ENCODE results near the gene DENND2A. TPM values are rescaled to one million over a fixed set of nuclear protein-coding genes. Genes with fewer than 3 reads are reported as not detected.
"Not testable (repeated sequence)": the region's sequence is repeated elsewhere in the genome, so short reads cannot be mapped to it uniquely, and the experiment has no call there.

DENND2A gene
- total RNA-seq, 1 experiment from 2014 or later = 10.0 TPM

GRCh38 chr7:140669862-140670261 lies 29.2 kb upstream of the DENND2A start:
- DNase-seq (ENCODE audit: low spot score); H3K4me3 Mint-ChIP-seq; H3K36me3 Mint-ChIP-seq; H3K27me3 Mint-ChIP-seq (ENCODE audit: low read depth); H3K9me3 Mint-ChIP-seq; ATAC-seq; POLR2A ChIA-PET; H3K27ac Mint-ChIP-seq: not testable (repeated sequence)
- CTCF ChIA-PET = interaction anchor here (1.0 to 1.2 kb wide), 2 partner anchors 23 to 152 kb away, joined by 3 read pairs; no protein-coding TSS in a partner anchor
- H3K4me1 Mint-ChIP-seq = peaks cover 11% of the 10 kb centered on the region

- TF ChIP-seq STAT6 (CRISPR knock-in tag; conservative IDR thresholded peaks at IDR 0.05; ENCODE audit: low read depth) (no peak), NR3C1 (CRISPR knock-in tag; conservative IDR thresholded peaks at IDR 0.05; ENCODE audit: low read depth) (no peak), ATF2 (CRISPR knock-in tag; IDR thresholded peaks at IDR 0.05; ENCODE audit: borderline replicate concordance, low read depth) (no peak), CREM (CRISPR knock-in tag; IDR thresholded peaks at IDR 0.05) (no peak), ZNF219 (CRISPR knock-in tag; IDR thresholded peaks at IDR 0.05; ENCODE audit: borderline replicate concordance) (no peak), MAX (CRISPR knock-in tag; IDR thresholded peaks at IDR 0.05) (no peak), ZNF396 (CRISPR knock-in tag; IDR thresholded peaks at IDR 0.05; ENCODE audit: borderline replicate concordance) (no peak), ZNF281 (CRISPR knock-in tag; IDR thresholded peaks at IDR 0.05) (no peak), ELF4 (CRISPR knock-in tag; IDR thresholded peaks at IDR 0.05; ENCODE audit: low read depth) (no peak), GRHL2 (CRISPR knock-in tag; IDR thresholded peaks at IDR 0.05; ENCODE audit: insufficient replicate concordance, severe bottlenecking) (no peak), RELA (CRISPR knock-in tag; IDR thresholded peaks at IDR 0.05; ENCODE audit: borderline replicate concordance) (no peak), ZSCAN18 (CRISPR knock-in tag; IDR thresholded peaks at IDR 0.05) (no peak), SMAD3 (CRISPR knock-in tag; IDR thresholded peaks at IDR 0.05; ENCODE audit: borderline replicate concordance) (no peak), MXD4 (CRISPR knock-in tag; IDR thresholded peaks at IDR 0.05; ENCODE audit: borderline replicate concordance) (no peak), FOXK1 (CRISPR knock-in tag; IDR thresholded peaks at IDR 0.05) (no peak), NR2C2 (CRISPR knock-in tag; IDR thresholded peaks at IDR 0.05) (no peak), FOXP4 (CRISPR knock-in tag; IDR thresholded peaks at IDR 0.05) (no peak), ZBTB21 (CRISPR knock-in tag; IDR thresholded peaks at IDR 0.05; ENCODE audit: borderline replicate concordance) (no peak), TP53 (CRISPR knock-in tag; IDR thresholded peaks at IDR 0.05) (no peak)
- no peak overlapping the region for H3K27ac Mint-ChIP-seq
- no peaks in the 10 kb centered on the region for H3K36me3 Mint-ChIP-seq
- H3K4me3 Mint-ChIP-seq = no peak overlapping the region
- no peaks in the 10 kb centered on the region for H3K9me3 Mint-ChIP-seq
- ChIA-PET CTCF (interaction anchor here (1.0 to 1.2 kb wide), 2 partner anchors 22 to 151 kb away, joined by 3 read pairs; no protein-coding TSS in a partner anchor), POLR2A (no interaction called here)
- ATAC-seq = no peak
- H3K27me3 Mint-ChIP-seq (ENCODE audit: low read depth) = peaks cover 8% of the 10 kb centered on the region; the same call in 1 of the 2 replicates
- peaks cover 11% of the 10 kb centered on the region for H3K4me1 Mint-ChIP-seq
- DNase-seq (ENCODE audit: low spot score) = no peak
Measured at GRCh38 chr7:140669352-140669751, 28.7 kb upstream of the DENND2A start.
